GM18507 (cell line): ENCODE measurements around the gene CDC42EP4.

Source experiments
- DNase-seq: peaks from one replicate; pipeline ENCODE4 v3.0.0; 2011; ENCODE audit warnings: low read depth; ENCODE audit not compliant: insufficient read length; ENCODE audit errors: extremely low spot score
- FAIRE-seq: peaks from 2 replicates; lab custom pipeline; 2011; peaks lifted over from hg19 to GRCh38; lab: Jason Lieb, UNC

CDC42EP4 gene

GRCh38 chr17:73284906-73285602 lies 26.7 kb downstream of the CDC42EP4 start:
- no peak for FAIRE-seq
- DNase-seq = no peak

- FAIRE-seq = no peak
Measured at GRCh38 chr17:73284354-73284753, 27.4 kb downstream of the CDC42EP4 start.

DNA sequence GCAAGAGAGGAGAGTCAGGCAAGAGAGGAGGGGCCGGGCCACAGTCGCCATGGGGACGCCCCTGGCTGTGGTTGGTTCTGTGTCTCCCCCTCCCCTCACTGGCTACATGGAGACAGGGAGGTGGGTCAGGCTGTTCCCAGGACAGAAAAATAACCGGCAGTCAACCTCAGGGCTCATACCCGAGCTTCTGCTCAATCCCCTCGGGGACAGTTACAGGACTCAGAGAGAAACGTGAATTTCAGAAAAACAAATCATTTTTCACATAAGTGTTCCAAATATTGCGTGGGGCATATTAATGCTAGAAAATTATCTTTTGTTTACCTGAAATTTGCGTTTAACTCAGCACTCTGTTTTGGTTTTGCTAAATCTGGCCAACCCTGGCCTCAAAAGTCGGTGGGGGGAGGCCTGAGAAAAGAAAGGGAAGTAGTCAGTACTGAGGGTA lies 27.9 kb downstream of the CDC42EP4 start:
- DNase-seq (no peak), FAIRE-seq (no peak)

More at GRCh38 chr17:73284354-73284753, 27.4 kb downstream of the CDC42EP4 start:
- no peak for DNase-seq

- no peak for FAIRE-seq
- no peak for DNase-seq
Measured at GRCh38 chr17:73283250-73283649, 28.6 kb downstream of the CDC42EP4 start.

DNA sequence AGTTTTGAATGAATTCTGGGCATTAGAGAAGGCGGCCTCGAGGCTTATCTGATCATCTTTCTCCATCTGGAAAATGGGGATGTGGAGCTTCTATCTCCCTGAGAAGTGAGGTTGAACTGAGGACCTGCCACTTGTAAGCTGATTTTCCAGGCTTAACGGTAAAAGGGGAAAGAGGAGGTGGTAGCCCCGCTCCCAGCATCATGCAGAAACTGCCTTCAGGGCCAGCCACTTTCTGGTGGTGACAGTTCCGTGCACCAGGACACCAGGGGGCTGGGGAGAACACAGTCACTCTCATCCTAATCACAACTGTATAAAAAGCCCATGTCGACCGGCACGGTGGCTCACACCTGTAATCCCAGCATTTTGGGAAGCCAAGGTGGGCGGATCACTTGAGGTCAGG lies 29.2 kb downstream of the CDC42EP4 start:
- FAIRE-seq (no peak), DNase-seq (no peak)

DNA sequence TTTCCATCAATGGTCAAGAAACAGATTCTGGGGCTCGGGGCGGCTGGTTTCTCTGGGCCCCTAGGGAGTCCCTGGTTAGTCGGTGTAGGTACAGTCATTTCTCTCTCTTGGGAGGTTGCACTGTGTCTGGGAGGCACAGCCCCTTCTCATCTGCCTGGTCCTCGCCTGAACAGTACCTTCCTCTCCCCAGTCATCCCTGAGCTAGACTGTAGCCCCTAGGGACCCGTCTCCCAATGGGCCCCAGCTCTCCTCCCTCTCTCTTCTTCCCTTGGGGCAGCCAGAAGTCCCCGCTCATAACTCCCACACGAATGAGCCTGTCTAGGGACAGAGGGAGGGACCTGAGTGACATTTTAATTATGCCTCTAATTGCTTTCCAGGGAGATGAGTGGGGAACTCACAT lies 29.9 kb downstream of the CDC42EP4 start:
- FAIRE-seq = peak; percentile 88
- DNase-seq = peak; percentile 71

DNA sequence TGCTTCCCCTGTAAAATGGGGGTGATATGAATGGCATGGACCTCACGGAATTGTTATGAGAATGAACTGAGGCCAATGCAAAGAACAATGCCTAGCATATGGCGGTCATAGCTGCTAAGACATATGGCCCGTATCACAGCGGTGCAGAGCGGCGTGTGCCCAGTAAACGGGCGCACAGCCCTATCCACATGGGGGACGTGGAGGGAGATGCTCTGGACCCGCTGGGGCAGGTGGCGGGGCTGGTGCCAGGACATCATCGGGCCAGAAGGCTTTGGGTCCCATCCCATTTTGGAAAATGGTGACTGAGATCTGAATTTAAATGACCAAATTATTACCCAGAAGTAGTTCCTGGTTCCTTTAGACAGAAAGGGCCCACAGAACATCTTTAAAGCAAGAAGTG lies 31.6 kb downstream of the CDC42EP4 start:
- FAIRE-seq = no peak
- no peak for DNase-seq

DNA sequence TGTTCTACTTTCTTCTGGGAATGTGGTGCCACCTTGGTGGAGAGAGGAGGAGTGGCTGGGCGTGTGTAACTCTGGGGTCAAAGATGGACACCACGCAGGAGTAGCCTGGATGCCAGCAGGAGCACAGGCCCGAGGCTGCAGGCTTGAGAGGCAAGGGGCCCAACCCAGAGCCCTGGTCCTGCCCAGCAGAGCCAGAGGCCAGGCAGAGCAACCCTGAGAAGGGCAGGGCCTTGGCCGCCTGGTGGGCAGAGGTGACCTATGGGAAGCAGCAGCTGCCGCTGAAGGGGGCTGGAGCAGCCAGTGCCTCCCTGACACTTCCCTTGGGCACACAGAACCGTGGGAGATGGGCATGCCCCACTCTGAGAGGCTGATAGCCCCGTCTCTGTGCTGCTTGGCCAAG lies 32.1 kb downstream of the CDC42EP4 start:
- no peak for FAIRE-seq

GRCh38 chr17:73278465-73279453 lies 33.0 kb downstream of the CDC42EP4 start:
- DNase-seq (no peak), FAIRE-seq (no peak)

More for the DNA sequence above, 32.1 kb downstream of the CDC42EP4 start:
- DNase-seq = no peak

DNA sequence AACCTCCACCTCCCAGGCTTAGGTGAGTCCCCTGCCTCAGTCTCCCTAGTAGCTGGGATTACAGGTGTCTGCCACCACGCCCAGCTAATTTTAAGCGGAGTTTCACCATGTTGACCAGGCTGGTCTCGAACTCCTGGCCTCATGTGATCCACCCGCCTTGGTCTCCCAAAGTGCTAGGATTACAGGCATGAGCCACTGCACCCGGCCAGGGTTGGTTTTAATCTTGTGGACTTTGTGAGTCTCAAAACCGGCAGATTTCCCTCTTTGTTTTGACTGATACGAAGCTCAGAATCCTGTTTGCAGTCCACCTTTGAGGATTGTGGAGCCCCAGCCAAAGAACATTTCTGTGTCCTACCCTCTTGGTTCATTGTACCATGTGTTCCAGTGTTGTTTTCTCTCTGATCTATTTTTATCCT lies 33.7 kb downstream of the CDC42EP4 start:
- no peak for FAIRE-seq
- no peak for DNase-seq

DNA sequence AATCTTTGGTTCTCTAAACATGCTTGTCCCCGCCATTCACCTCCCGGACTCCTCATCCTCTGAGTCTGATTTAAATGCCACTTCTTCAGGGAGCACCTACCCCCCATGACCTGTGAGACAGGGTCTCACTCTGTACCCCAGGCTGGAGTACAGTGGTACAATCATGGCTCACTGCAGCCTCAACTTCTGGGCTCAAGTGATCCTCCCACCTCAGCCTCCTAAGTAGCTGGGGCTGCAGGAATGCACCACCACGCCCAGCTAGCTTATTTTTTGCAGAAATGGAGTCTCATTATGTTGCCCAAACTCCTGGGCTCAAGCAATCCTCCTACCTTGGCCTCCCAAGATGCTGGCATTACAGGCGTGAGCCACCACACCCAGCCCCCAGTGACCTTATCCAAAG lies 37.3 kb downstream of the CDC42EP4 start:
- FAIRE-seq (no peak), DNase-seq (no peak)

- no peak for FAIRE-seq
- no peak for DNase-seq
Measured at GRCh38 chr17:73272906-73273218, 38.9 kb downstream of the CDC42EP4 start.

GRCh38 chr17:73271072-73271471 lies 40.7 kb downstream of the CDC42EP4 start:
- DNase-seq = peak; percentile 75
- peak; percentile 91 for FAIRE-seq

DNA sequence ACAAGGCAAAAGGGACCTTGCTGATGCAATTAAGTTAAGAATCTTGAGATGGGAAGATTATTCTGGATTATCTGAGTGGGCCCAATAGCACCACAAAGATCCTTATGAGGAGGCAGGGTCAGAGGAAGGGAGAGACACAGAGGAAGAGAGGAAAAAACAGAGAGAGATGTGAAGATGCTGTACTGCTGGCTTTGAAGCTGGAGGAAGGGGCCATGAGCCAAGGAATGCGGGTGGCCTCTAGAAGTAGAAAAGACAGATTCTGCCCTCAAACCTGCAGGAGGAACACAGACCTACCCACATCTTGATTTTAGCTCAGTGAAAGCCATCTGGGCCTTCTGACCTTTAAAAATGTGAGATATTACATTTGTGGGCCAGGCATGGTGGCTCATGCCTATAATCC lies 42.0 kb downstream of the CDC42EP4 start:
- DNase-seq (no peak), FAIRE-seq (no peak)

DNA sequence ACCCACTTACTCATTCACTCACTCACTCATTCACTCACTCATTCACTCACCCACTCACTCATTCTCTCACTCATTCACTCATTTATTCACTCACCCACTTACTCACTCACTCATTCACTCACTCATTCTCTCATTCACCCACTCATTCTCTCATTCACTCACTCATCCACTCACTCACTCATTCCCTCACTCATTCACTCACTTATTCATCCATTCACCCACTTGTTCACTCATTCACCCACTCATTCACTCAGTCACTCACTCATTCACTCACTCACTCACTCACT lies 42.5 kb downstream of the CDC42EP4 start:
- no peak for DNase-seq
- no peak for FAIRE-seq

DNA sequence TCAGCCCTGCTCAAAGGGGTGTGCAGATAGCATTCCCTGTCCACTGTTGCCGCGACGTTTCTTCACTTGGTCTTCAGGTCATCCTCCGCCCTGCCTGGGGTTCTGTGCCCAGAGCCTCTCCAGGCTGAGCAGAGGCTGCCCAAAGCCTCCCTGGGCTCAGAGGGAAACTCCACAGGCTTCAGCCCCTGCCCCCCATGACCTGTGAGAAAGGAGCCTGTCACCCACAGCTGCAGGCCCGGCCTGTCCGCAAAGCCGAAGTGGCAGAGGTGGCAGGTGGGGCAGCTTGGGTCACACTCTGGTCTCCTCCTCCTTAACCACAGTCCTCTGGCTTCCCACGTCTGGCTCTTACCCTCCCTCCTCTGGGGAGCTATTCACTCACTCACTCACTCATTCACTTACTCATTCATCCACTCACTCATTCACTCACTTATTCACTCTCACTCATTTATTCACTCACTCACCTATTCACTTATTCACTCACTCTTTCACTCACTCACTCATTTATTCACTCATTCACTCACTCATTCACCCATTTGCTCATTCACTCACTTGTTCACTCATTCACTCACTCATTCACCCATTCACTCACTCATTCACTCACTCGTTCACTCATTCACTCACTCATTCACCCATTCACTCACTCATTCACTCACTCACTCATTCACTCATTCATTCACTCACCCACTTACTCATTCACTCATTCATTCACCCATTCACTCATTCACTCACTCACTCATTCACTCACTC lies 43.0 kb downstream of the CDC42EP4 start:
- no peak for FAIRE-seq
- DNase-seq = no peak

DNA sequence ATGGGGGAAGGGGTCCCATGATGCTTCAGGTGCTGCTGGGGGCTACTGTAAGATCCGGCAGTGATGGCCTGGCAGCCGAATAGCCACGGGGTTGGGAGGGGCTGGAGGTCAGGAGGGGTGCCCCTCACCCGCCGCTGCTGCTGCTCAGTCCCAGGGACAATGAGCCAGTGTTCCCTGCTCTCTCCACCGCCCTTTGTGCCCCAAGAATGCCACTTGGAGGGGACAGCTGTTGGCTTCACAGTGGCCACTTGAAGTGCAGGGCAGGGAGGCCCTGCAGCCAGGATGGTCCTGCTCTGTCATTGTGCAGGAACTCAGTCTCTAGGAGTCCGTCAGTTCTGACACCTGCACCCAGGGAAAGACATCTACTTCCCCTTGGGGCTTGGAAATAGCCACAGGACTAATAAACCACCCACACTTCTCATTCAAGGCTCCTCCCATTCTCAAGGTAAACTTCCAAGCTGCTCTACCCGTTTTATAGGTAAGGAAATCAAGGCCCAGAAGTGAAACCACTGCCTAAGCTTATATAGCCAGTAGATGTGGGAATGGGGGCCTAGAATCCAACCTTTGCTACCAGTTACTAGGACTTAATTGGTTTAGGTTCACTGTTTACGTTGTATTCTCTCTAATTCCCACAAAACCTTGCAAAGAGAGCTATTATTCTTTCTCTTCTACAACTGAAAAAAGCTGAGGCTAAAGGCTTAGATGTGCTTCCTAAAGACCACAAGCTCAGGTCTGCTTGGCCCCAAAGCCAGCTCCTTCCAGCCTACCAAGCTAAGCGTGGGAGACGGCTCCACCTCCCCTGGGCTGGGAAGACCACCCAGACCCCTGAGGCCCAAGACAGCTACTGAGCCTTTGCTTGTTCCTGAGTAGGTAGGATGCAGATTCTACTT lies 43.9 kb downstream of the CDC42EP4 start:
- FAIRE-seq (no peak), DNase-seq (no peak)

DNA sequence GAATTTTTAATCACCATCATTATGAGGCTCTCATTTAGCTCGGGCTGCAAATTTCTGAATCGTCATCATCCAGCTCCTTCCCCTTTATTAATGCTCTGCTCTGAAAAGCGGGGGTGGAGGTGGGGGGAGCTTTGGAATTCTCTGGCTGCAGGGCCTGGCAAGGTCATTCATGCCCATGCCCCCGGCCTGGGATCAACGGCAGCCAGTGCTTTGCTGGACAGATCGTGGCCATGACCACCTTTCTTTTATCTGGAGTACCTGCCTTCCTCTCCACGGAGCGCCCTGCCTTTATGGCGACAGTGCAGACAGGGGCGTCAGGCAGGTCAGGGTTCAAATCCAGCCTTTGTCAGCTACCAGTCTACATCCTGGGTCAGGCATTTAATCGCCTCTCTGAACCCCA lies 45.0 kb downstream of the CDC42EP4 start:
- FAIRE-seq (no peak), DNase-seq (no peak)
